Colonic mucosa (tissue), 4 donors: ENCODE results near the gene CLDN9. TPM values are rescaled to one million over a fixed set of nuclear protein-coding genes. Genes with fewer than 3 reads are reported as not detected.

Experiments used
- DNase-seq: peaks from one replicate; pipeline ENCODE4 v3.0.0-alpha.2; 2020
- H3K27ac ChIP-seq: fragments of 200-600 bp; one replicate; pipeline ENCODE4 v1.8.0; 2021
- H3K27me3 ChIP-seq: fragments of 200-600 bp; one replicate; pipeline ENCODE4 v1.8.0; 2021
- H3K36me3 ChIP-seq: fragments of 200-600 bp; one replicate; pipeline ENCODE4 v1.8.0; 2021
- H3K4me1 ChIP-seq: fragments of 200-600 bp; one replicate; pipeline ENCODE4 v1.8.0; 2021; ENCODE audit warnings: mild to moderate bottlenecking
- H3K4me3 ChIP-seq: fragments of 200-600 bp; one replicate; pipeline ENCODE4 v1.8.0; 2021
- H3K9ac ChIP-seq, 2 donors: one replicate each; pipeline ENCODE4 v1.7.0; 2013; ENCODE audit warnings: control low read depth in 2 of 2, low read depth in 2 of 2, low read length in 2 of 2
- H3K9me3 ChIP-seq: fragments of 200-600 bp; one replicate; pipeline ENCODE4 v1.8.0; 2021
- CTCF ChIP-seq: fragments of 200-600 bp; IDR thresholded peaks from one replicate; pipeline ENCODE4 v1.8.0; 2022; ENCODE audit warnings: antibody characterized with exemption, mild to moderate bottlenecking
- intact Hi-C: fragments of 100-400 bp; cut with DNase I; formaldehyde crosslinking; loops from one replicate; pipeline ENCODE4 v1.14.1; 2022
- total RNA-seq, 2 donors: library from RNA; stranded (reverse); fragmentation: NEBNext Ultra II Directional in 1 of 2; extraction: Animal tissue kit (Norgen Biotek cat#: 25700) in 1 of 2; gene quantifications; one replicate each; pipeline ENCODE4 v1.2.1, GENCODE V29; 2021
- donor health status: healthy.
- donor health status: DM: no; HTN: no; CAD: no.
- donor health status: DM: no; HTN: no; CAD: no.

The CLDN9 gene
- total RNA-seq, 2 donors from 2014 or later, result 0.35 to 0.67 TPM

DNA sequence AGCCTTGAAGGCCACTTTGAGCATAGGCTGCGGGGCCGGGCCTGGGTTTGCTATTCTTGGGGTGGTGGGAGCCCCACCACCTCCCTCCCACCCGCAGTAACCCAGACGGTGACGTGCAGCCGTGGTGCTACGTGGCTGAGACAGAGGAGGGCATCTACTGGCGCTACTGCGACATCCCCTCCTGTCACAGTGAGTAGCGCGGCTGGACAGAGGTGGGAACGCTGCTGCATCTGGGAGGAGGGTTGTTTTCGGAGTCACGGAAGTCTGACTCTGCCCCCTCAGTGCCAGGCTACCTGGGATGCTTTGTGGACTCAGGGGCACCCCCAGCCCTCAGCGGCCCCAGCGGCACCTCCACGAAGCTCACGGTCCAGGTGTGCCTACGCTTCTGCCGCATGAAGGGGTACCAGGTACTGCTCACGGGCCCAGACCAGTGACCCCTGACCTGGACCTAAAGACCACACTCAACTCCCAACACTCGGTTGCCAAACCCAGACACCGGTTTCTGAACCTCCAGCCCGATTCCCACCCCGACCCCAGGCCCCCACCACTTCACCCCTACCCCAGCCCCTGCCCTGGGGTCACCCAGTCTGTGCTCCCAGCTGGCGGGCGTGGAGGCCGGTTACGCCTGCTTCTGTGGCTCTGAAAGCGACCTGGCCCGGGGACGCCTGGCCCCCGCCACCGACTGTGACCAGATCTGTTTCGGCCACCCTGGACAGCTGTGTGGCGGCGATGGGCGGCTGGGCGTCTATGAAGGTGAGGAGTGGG, 46.5 kb upstream of the CLDN9 start:
- Histone ChIP-seq H3K4me3 (peak overlapping the region; percentile 22), H3K36me3 (no peaks in the 10 kb centered on the region), H3K9ac (no peak overlapping the region), H3K27me3 (peaks cover 63% of the 10 kb centered on the region), H3K9me3 (no peaks in the 10 kb centered on the region), H3K27ac (no peak overlapping the region), H3K4me1 (peaks cover 37% of the 10 kb centered on the region)
- DNase-seq, result no peak
- intact Hi-C loops, result no loop called here
- TF ChIP-seq CTCF, result no peak

DNA sequence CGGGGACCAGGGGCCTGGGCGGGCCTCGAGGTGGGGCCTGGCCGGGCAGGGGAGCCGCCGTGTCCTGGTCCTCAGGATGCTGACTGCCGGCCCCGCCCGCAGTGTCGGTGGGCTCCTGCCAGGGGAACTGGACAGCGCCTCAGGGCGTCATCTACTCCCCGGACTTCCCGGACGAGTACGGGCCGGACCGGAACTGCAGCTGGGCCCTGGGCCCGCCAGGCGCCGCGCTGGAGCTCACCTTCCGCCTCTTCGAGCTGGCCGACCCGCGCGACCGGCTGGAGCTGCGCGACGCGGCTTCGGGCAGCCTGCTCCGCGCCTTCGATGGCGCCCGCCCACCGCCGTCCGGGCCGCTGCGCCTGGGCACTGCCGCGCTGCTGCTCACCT, 45.9 kb upstream of the CLDN9 start:
- Histone ChIP-seq H3K4me1 (peaks cover 37% of the 10 kb centered on the region), H3K27ac (no peak overlapping the region), H3K9ac (peak overlapping the region in 1 of 2 donors; percentile 8), H3K27me3 (peaks cover 60% of the 10 kb centered on the region), H3K4me3 (peak overlapping the region; percentile 22), H3K9me3 (no peaks in the 10 kb centered on the region), H3K36me3 (no peaks in the 10 kb centered on the region)
- no peak for TF ChIP-seq CTCF
- peak; percentile 54 for DNase-seq
- intact Hi-C loops, result no loop called here

- no peak for DNase-seq
Observed at GRCh38 chr16:2967211-2967631, 45.5 kb upstream of the CLDN9 start.

DNA sequence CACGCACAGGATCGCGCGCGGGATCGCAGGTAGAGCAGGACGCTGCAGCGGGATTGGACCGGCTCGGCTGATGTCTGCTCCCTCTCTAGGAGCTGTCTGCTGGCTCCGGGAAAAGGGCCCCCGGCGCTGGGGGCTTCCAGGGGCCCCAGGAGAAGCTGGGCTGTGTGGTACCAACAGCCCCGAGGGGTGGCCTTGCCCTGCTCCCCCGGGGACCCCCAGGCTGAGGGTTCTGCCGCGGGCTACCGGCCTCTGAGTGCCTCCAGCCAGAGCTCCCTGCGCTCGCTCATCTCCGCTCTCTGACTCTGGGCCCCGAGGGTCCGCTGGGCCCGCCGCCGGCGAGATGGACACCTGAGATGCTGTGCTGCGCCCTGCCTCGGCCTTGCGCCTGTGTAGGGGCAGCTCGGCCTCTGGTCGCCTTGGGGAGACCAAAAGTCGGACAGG, 45.0 kb upstream of the CLDN9 start:
- peaks cover 37% of the 10 kb centered on the region for H3K4me1 ChIP-seq
- no peak for TF ChIP-seq CTCF
- intact Hi-C loops, result no loop called here

More at GRCh38 chr16:2967211-2967631, 45.5 kb upstream of the CLDN9 start:
- Histone ChIP-seq H3K27ac (no peak overlapping the region), H3K4me1 (peaks cover 37% of the 10 kb centered on the region), H3K4me3 (peak overlapping the region; percentile 22), H3K36me3 (no peaks in the 10 kb centered on the region), H3K9me3 (no peaks in the 10 kb centered on the region), H3K9ac (peak overlapping the region in 1 of 2 donors; percentile 8), H3K27me3 (peaks cover 55% of the 10 kb centered on the region)
- TF ChIP-seq CTCF, result no peak
- intact Hi-C loops, result no loop called here

DNA sequence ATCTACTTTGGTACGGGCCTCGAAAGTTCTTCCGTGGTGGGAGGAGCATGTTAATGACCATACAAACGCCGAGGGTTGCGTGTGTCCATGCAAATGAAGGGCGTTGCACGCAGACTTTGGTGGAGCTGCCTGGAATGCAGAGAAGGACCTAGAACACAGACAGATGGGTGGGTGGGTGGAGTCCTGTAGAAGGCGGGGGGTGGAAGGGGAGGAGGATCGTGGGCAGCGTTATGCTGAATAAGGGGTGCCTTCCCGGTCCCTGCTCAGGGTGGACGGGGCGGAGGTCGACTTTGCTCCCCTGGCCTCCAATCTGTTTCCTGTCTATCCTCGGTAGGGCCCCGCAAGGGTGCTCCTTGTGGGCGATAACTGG, 44.4 kb upstream of the CLDN9 start:
- H3K27me3 ChIP-seq, result peaks cover 44% of the 10 kb centered on the region
- H3K4me1 ChIP-seq, result peaks cover 34% of the 10 kb centered on the region
- DNase-seq, result peak; percentile 72
- H3K9me3 ChIP-seq, result no peaks in the 10 kb centered on the region
- H3K9ac ChIP-seq, result peak overlapping the region; percentile 26 to 38
- no peak for TF ChIP-seq CTCF
- peak overlapping the region; percentile 84 for H3K4me3 ChIP-seq
- H3K27ac ChIP-seq, result peak overlapping the region; percentile 44
- intact Hi-C loops, result no loop called here
- H3K36me3 ChIP-seq, result no peaks in the 10 kb centered on the region

More for the DNA sequence above, 45.0 kb upstream of the CLDN9 start:
- DNase-seq, result no peak
- no peaks in the 10 kb centered on the region for H3K9me3 ChIP-seq
- H3K36me3 ChIP-seq, result no peaks in the 10 kb centered on the region
- H3K27me3 ChIP-seq, result peaks cover 50% of the 10 kb centered on the region
- H3K9ac ChIP-seq, result peak overlapping the region in 1 of 2 donors; percentile 24
- H3K4me3 ChIP-seq, result no peak overlapping the region
- no peak overlapping the region for H3K27ac ChIP-seq
